ENCODE data around the gene CLIC3.
"Not testable (repeated sequence)": the region's sequence is repeated elsewhere in the genome, so short reads cannot be mapped to it uniquely, and the experiment has no call there.

CLIC3 gene

DNA sequence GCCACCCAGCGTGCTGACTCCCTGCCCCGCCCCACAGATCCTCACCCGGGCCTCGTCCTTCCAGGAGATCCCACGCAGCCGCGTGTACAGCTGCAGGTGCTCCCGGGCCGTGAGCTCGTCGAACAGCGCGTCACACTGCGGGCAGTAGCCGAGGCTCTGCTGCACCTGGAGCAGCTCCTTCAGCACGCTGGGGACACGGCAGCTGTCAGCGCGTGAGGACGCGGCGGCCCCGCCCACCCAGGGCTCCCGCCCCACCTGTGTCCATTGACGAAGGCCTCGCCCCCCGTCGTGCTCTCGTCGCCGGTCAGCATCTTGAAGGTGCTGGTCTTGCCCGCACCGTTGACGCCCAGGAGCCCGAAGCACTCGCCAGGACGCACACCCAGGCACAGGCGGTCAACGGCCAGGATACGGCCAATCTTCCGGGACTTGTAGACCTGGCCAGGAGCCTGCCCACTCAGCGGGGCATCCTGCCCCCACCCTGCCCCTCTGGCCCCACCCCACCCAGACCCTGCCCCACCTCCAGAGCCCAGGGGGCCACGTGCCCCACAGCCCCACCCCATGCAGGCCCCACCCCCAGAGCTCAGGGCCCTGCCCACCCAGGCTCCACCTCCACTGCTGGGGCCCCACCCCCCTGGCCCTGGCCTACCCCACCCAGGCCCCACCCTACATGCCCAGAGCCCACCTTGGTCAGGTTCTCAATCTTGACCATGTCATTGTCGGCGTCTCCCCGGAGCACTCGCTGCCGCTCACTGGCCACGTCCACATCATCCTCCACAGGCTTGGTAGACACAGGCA lies 13.8 kb upstream of the CLIC3 start:
- Histone ChIP-seq H3K27me3 (ENCODE audit: control insufficient read depth, insufficient read depth, low read length) (no peaks in the 10 kb centered on the region), H3K4me3 (ENCODE audit: low read length) (no peak overlapping the region), H3K9me3 (ENCODE audit: control insufficient read depth, insufficient read depth, low read length) (no peaks in the 10 kb centered on the region), H3K27ac (ENCODE audit: low read length) (no peak overlapping the region), H3K36me3 (ENCODE audit: control insufficient read depth, insufficient read depth, low read length) (no peaks in the 10 kb centered on the region), H3K4me1 (ENCODE audit: control insufficient read depth, insufficient read depth, low read length) (peaks cover 2% of the 10 kb centered on the region; the same call in 1 of the 2 replicates)
- no peak for DNase-seq (ENCODE audit: low read depth, low spot score)
- no CpG with 5 or more reads among the region's 49 CpGs for WGBS (ENCODE audit: insufficient coverage, insufficient read length)

DNA sequence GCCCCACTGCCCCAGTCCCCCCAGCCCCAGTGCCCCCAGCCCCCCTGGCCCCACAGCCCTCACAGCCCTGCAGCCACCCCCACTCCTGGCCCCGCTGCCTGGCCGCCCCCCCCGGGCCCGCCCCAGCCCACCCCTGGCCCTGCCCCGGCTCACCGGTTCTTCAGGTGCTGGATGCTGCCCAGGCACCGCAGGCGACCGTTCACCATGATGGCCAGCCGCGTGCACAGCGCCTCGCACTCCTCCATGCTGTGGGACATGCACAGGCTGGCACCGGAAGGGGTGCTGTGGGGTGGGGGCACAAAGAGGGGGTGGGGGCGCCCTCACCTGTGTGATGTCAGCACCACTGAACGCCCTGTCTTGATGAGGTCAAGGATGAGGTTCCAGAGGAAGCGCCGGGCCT lies 12.8 kb upstream of the CLIC3 start:
- Histone ChIP-seq H3K27me3 (ENCODE audit: control insufficient read depth, insufficient read depth, low read length) (no peaks in the 10 kb centered on the region), H3K4me1 (ENCODE audit: control insufficient read depth, insufficient read depth, low read length) (peaks cover 2% of the 10 kb centered on the region; the same call in 1 of the 2 replicates), H3K4me3 (ENCODE audit: low read length) (no peak overlapping the region), H3K36me3 (ENCODE audit: control insufficient read depth, insufficient read depth, low read length) (no peaks in the 10 kb centered on the region), H3K27ac (ENCODE audit: low read length) (no peak overlapping the region), H3K9me3 (ENCODE audit: control insufficient read depth, insufficient read depth, low read length) (no peaks in the 10 kb centered on the region)
- no CpG with 5 or more reads among the region's 18 CpGs for WGBS (ENCODE audit: insufficient coverage, insufficient read length)
- DNase-seq (ENCODE audit: low read depth, low spot score), result no peak

DNA sequence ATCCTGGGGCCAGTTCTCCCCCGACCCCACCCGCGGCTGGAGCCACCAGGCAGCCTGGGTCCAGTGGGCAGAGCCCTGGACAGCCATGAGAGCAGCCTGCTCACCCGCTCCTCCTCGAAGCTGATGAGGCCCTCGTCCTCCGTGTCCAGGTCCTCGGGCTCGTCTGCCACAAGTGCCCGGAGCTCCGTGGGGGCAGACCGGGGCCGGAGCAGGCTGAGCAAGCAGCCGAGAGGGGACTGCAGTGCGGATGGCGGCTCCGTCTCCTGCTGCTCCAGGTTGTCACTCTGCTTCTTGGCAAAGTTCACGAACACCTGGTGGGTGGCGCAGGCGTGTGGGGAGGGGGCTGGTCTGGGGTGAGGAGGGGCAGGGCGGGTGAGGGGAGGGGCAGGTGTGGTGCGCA lies 11.9 kb upstream of the CLIC3 start:
- Histone ChIP-seq H3K27ac (ENCODE audit: low read length) (no peak overlapping the region), H3K36me3 (ENCODE audit: control insufficient read depth, insufficient read depth, low read length) (no peaks in the 10 kb centered on the region), H3K4me1 (ENCODE audit: control insufficient read depth, insufficient read depth, low read length) (peaks cover 2% of the 10 kb centered on the region; the same call in 1 of the 2 replicates), H3K27me3 (ENCODE audit: control insufficient read depth, insufficient read depth, low read length) (no peaks in the 10 kb centered on the region), H3K4me3 (ENCODE audit: low read length) (no peak overlapping the region), H3K9me3 (ENCODE audit: control insufficient read depth, insufficient read depth, low read length) (no peaks in the 10 kb centered on the region)
- no CpG with 5 or more reads among the region's 22 CpGs for WGBS (ENCODE audit: insufficient coverage, insufficient read length)
- no peak for DNase-seq (ENCODE audit: low read depth, low spot score)

DNA sequence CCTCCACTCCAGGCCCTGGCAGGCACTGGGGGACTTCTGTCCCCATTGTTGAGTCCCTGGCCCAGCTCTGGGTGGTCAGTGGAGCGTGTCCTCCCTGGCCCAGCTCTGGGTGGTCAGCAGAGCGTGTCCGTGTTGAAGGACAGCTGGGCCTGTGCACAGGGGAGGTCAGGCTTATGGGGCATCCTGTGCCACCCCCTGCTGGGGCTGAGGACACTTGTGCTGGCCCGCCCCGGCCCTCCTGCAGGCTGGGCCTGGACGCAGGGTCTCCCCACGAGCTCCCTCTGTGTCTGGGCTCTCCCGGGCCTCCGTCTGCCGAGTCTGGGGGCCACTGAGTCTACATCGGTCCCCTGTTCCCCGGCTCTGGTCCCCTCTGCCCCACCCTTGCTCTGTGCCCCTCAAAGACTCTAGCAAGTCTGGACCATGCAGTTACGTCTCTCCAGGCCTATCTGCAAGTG lies 11.5 kb upstream of the CLIC3 start:
- H3K27ac ChIP-seq (ENCODE audit: low read length), result no peak overlapping the region
- H3K36me3 ChIP-seq (ENCODE audit: control insufficient read depth, insufficient read depth, low read length), result no peaks in the 10 kb centered on the region
- no peaks in the 10 kb centered on the region for H3K9me3 ChIP-seq (ENCODE audit: control insufficient read depth, insufficient read depth, low read length)
- WGBS (ENCODE audit: insufficient coverage, insufficient read length), result no CpG with 5 or more reads among the region's 13 CpGs
- no peaks in the 10 kb centered on the region for H3K27me3 ChIP-seq (ENCODE audit: control insufficient read depth, insufficient read depth, low read length)
- no peak for DNase-seq (ENCODE audit: low read depth, low spot score)
- H3K4me1 ChIP-seq (ENCODE audit: control insufficient read depth, insufficient read depth, low read length), result no peaks in the 10 kb centered on the region
- no peak overlapping the region for H3K4me3 ChIP-seq (ENCODE audit: low read length)

DNA sequence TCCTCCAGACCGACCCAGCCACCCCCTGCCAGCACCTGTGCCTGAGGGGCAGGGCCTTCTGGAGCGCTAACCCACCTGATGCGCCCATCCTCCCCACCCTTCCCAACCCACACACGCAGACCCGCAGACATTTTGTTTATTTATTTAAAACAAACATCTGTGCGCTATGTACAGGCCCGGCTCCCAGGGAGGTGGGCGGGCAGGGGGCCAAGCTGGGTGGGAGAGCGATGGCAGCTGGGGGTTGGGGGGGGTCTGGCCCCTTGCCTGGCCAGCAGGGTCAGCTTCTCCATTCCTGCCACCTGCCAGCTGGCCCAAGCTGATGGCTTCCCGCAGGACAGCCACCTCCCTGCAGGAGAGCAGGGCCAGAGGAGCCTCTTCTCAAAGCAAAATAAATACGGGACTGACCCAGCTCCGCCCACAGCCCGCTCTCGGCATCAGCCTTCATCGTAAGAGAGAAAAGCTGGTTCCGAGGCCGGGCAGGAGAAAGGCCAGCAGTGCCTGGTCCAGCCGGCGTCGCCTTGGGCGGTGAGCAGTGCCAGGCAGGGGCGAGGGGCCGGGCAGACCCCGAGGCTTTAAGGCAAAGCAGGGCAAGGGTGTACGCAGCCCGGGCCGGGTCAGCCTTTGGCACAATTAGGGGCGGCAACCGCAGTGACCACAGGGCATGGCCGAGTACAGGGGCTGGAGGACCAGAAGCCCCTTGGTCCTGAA lies 10.9 kb upstream of the CLIC3 start:
- Histone ChIP-seq H3K27ac (ENCODE audit: low read length) (no peak overlapping the region), H3K4me1 (ENCODE audit: control insufficient read depth, insufficient read depth, low read length) (no peaks in the 10 kb centered on the region), H3K27me3 (ENCODE audit: control insufficient read depth, insufficient read depth, low read length) (no peaks in the 10 kb centered on the region), H3K9me3 (ENCODE audit: control insufficient read depth, insufficient read depth, low read length) (no peaks in the 10 kb centered on the region), H3K36me3 (ENCODE audit: control insufficient read depth, insufficient read depth, low read length) (no peaks in the 10 kb centered on the region), H3K4me3 (ENCODE audit: low read length) (no peak overlapping the region)
- WGBS (ENCODE audit: insufficient coverage, insufficient read length), result no CpG with 5 or more reads among the region's 30 CpGs
- no peak for DNase-seq (ENCODE audit: low read depth, low spot score)

DNA sequence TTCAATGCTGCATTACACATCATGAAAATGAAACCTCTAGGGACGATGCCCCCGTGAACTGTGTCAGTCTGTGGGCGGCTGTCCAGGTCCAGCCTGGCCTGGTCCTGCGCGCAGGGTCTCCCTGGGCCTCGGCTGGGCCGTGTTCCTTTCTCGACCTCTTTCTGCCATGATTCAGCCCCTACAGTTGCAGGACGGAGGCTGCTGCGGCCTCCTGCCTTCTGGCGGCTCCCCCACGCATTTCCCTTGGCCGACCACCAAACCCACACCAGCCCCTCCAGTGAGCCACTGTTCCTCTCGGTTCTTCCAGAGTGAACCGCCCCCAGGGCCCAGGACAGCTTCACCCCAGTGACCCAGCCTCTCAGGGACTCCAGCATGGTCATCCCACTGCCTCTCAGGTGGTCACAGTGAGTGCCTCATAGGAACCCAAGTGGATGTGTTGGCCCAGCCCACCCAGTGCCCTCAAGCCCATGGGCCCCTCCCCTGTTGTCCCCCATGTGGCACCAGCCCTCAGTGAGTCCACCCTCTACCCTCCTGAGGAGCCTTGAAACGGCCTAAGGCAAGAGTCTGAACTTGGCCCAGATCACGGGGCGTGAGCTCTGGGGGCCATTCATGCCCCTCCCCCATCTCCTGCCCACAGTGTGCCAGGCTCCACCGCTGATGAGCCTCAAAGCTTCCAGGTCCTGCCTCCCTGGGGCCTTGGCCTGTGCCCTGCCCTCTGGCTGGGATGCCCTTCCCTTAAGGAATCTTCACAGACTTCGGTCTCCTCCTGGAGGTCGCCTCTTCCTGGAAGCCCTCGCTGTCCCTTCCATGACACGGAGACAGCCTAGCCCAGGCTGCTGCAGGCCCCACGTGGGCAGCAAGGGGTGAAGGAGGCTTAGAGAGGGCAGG lies 10.0 kb upstream of the CLIC3 start:
- no CpG with 5 or more reads among the region's 24 CpGs for WGBS (ENCODE audit: insufficient coverage, insufficient read length)
- no peak overlapping the region for H3K4me3 ChIP-seq (ENCODE audit: low read length)
- no peak for DNase-seq (ENCODE audit: low read depth, low spot score)
- no peaks in the 10 kb centered on the region for H3K36me3 ChIP-seq (ENCODE audit: control insufficient read depth, insufficient read depth, low read length)
- H3K27ac ChIP-seq (ENCODE audit: low read length), result no peak overlapping the region
- no peaks in the 10 kb centered on the region for H3K4me1 ChIP-seq (ENCODE audit: control insufficient read depth, insufficient read depth, low read length)
- H3K9me3 ChIP-seq (ENCODE audit: control insufficient read depth, insufficient read depth, low read length), result no peaks in the 10 kb centered on the region
- no peaks in the 10 kb centered on the region for H3K27me3 ChIP-seq (ENCODE audit: control insufficient read depth, insufficient read depth, low read length)

DNA sequence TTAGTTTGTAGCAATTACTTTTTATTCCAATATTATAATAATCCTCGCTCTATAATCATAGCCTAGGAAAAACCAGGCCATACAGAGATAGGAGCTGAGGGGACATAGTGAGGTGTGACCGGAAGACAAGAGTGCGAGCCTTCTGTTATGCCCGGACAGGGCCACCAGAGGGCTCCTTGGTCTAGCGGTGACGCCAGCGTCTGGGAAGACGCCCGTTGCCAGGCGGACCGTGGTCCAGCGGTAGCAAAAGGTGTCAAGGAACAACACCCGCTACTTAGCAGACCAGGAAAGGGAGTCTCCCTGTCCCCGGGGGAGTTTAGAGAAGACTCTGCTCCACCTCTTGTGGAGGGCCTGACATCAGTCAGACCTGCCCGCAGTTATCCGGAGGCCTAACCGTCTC lies 7.9 kb upstream of the CLIC3 start:
- H3K36me3 ChIP-seq (ENCODE audit: control insufficient read depth, insufficient read depth, low read length); H3K9me3 ChIP-seq (ENCODE audit: control insufficient read depth, insufficient read depth, low read length); H3K27me3 ChIP-seq (ENCODE audit: control insufficient read depth, insufficient read depth, low read length); H3K4me1 ChIP-seq (ENCODE audit: control insufficient read depth, insufficient read depth, low read length); H3K4me3 ChIP-seq (ENCODE audit: low read length); DNase-seq (ENCODE audit: low read depth, low spot score); H3K27ac ChIP-seq (ENCODE audit: low read length): not testable (repeated sequence)
- no CpG with 5 or more reads among the region's 17 CpGs for WGBS (ENCODE audit: insufficient coverage, insufficient read length)

DNA sequence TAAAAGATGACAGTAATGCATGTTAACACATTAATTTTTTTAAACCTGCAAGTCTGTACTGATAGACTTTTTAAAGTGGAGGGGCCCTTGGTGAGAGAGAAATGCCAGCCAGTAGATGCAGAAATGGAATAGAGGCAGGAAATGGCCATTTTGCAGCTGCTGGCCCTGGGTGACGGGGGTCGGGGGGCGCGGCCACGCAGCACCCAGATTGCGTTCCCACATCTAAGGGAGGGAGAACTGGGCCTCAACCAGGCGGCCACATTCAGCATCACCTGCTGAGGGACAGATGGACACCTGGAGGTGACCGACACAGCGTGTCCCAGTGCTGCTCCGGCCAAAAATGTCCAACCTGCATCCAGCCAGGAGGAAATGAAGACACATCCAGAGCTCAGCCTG lies 6.3 kb upstream of the CLIC3 start:
- H3K36me3 ChIP-seq (ENCODE audit: control insufficient read depth, insufficient read depth, low read length), result no peaks in the 10 kb centered on the region
- no peak for DNase-seq (ENCODE audit: low read depth, low spot score)
- no peaks in the 10 kb centered on the region for H3K4me1 ChIP-seq (ENCODE audit: control insufficient read depth, insufficient read depth, low read length)
- H3K27me3 ChIP-seq (ENCODE audit: control insufficient read depth, insufficient read depth, low read length), result no peaks in the 10 kb centered on the region
- no CpG with 5 or more reads among the region's 10 CpGs for WGBS (ENCODE audit: insufficient coverage, insufficient read length)
- no peak overlapping the region for H3K4me3 ChIP-seq (ENCODE audit: low read length)
- no peak overlapping the region for H3K27ac ChIP-seq (ENCODE audit: low read length)
- H3K9me3 ChIP-seq (ENCODE audit: control insufficient read depth, insufficient read depth, low read length), result no peaks in the 10 kb centered on the region

DNA sequence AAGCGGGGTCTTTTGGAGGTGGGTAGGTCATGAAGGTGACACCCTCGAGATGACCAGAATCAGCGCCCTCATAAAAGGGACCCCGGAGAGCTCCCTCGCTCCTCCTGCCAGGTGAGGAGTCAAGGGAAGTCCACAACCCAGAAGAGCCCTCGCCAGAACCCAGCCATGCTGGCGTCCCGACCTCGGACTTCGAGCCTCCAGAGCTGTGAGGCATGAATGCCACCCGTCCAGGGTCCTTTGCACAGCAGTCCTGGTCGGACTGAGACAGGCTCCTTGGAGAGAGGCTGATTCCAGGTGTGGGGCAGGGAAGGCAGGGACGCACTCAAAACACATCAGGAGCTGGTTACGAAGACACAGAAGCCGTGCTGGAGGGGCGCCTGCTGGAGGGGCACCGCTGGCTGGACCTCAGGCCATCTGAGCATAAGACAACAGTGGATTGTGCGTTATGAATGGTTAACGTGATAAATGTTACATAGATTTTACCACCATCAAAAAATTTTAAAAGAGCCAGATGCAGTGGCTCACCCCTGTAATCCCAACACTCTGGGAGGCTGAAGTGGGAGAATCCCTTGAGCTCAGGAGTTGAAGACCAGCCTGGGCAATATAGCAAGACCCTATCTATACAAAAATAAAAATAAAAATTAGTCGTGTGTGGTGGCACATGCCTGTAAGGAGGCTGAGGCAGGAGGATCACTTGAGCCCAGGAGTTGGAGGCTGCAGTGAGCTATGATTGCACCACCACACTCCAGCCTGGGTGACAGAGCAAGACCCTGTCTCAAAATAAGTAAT lies 5.7 kb upstream of the CLIC3 start:
- H3K27me3 ChIP-seq (ENCODE audit: control insufficient read depth, insufficient read depth, low read length), result no peaks in the 10 kb centered on the region
- H3K36me3 ChIP-seq (ENCODE audit: control insufficient read depth, insufficient read depth, low read length), result no peaks in the 10 kb centered on the region
- no peak for DNase-seq (ENCODE audit: low read depth, low spot score)
- H3K4me1 ChIP-seq (ENCODE audit: control insufficient read depth, insufficient read depth, low read length), result peaks cover 5% of the 10 kb centered on the region
- WGBS (ENCODE audit: insufficient coverage, insufficient read length), result no CpG with 5 or more reads among the region's 20 CpGs
- H3K4me3 ChIP-seq (ENCODE audit: low read length), result no peak overlapping the region
- H3K27ac ChIP-seq (ENCODE audit: low read length), result no peak overlapping the region
- no peaks in the 10 kb centered on the region for H3K9me3 ChIP-seq (ENCODE audit: control insufficient read depth, insufficient read depth, low read length)

All from iPS DF 6.9 (cell line).